GM13977 (cell line): Measurements from ENCODE around the gene CCDC63.

Experiments
- DNase-seq: peaks from one replicate; pipeline ENCODE4 v3.0.0; 2012; ENCODE audit warnings: low spot score
- CTCF ChIP-seq: IDR thresholded peaks from 2 replicates; pipeline ENCODE4 v1.5.1; 2012; ENCODE audit warnings: mild to moderate bottlenecking, control low read depth; ENCODE audit not compliant: insufficient read depth; ENCODE audit errors: extremely low read depth, missing control alignments
- in situ Hi-C: fragments of 300-500 bp; cut with MboI; formaldehyde crosslinking; loops from one replicate; pipeline ENCODE4 v1.12.0; 2022; ENCODE audit warnings: low sequenced_read_pairs, low pct_unique_long_range_greater_than_20kb, mixed read lengths, inconsistent platforms; ENCODE audit not compliant: unreplicated experiment

Gene CCDC63

DNA sequence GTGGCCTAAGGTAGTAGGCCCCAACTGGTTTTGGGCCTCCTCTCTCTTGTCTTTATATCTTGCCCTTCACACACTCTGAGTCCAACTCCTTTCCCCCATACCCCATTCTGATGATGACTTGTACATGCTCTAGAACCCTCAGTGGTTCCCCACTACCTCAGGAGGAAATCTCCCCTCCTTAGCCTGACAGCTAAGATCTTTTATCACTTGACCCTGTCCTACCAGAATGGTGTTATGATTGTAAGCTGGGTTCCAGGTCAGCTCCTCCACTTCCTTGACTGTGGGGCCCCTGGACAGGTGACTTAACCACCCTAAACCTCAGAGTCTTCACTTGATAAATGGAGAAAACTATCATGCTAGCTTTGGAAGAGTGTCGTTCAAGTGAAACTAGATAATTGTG is 83.0 kb downstream of the CCDC63 start:
- DNase-seq = no peak
- in situ Hi-C loops = no loop called here
- TF ChIP-seq CTCF = no peak

DNA sequence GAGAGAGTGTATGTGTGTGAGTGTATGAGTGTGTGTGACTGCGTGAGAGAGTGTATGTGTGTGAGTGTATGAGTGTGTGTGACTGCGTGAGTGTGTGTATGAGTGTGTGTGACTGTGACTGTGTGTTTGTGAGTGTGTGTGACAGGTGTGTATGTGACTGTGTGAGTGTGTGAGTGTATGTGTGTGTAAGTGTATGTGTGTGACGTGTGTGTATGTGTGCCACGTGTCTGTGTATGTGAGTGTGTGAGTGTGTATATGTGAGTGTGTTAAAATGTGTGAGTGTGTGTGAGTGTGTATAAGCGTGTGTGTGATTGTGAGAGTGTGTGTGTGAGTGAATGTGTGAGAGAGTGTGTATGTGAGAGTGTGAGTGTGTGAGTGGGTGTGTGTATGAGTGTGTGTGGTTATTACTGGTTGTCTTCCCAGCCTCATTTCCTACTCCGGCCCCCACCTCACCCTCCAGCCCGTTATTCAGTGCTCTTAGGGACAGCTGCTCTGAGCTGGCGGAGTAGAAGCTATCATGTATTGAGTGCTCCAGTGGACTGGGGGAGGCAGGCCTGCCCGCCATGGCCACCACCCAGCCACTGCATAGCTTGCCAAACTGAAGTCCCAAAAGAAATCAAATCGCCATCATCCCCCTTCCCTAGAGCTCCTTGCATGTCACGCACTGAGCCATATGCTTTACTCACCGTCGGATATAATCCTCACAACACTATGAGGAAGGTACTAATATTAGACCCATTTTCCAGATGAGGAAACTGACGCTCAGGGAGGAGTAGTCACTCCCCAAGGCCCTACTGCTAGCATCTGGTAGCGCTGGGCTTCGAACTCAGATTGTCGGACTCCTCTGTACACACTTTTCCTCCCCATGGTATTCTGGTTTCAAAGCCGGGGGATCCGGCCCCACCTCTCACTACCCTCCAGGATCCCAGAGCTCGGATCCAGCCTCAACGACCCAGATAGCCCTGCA is 83.8 kb downstream of the CCDC63 start:
- in situ Hi-C loops = no loop called here
- no peak for DNase-seq

DNA sequence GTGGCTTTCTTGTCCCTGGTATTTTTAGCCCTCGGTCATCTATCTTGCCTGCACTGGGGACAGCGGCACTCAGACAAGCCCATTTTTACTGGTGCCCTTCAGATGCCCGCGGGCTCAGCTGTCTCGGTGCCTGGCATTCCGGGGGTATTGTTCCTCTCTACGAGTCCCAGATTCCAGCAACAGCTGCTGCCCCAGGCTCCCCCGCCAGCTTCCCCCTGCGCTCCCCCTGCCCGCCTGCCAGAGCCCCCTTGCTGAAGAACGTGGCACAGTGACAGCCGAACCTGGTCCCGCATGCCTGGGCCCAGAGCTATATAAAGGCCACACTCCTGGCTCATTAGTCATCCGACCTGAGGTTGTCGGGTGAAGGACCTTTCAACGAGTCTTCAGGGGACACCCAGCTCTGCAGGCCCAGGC is 84.5 kb downstream of the CCDC63 start:
- in situ Hi-C loops = no loop called here
- TF ChIP-seq CTCF = no peak
- no peak for DNase-seq

More for the DNA sequence above, 83.8 kb downstream of the CCDC63 start:
- no peak for TF ChIP-seq CTCF

DNA sequence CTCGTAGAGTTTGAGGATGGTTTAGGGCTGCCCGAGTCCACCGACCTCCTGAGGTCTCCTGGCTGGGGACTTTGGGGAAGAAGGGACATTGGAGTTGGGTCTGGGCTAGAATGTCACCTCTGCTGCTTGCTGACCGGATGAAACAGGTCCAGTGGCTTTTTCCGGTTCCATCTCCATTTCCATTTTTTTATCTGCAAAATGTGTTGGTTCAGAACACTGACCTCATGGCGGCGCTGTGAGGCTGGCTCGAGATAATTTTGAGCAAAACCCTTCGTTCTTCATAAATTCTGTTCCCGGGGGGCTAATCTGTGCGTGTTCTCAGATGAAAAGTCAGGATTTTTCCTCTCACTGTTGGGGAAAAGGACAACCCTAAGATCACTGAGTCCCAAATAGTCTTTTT is 85.3 kb downstream of the CCDC63 start:
- TF ChIP-seq CTCF = peak; percentile 39
- in situ Hi-C loops = no loop called here
- DNase-seq = no peak

DNA sequence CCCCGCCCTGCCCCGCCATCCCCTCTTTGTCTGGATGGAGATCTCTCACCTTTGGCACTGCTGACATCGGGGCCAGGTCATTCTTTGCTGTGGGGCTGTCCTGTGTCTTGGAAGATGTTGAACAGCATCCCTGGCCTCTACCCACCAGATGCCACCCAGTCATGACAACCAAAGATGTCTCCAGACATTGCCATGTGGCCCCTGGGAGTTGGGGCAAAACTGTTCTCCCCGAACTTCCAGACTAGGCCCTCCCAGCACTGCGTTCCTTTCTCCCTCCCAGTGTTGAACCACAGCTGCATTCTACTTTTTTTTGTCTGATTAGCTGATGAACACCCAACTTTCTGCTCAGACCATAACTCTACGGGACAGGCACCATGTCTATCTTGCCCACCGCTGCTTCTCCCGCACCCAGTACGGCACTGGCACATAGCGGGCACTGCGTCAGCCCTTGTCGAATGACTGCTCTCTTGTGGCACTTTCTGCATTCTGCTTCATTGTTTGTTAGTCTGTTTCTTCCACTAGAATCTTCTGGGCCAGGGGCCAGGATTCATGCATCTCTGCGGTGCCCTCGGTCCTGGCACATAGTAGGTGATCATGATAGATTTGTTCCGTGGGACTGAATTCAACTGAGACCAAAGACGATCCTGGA is 86.7 kb downstream of the CCDC63 start:
- no peak for DNase-seq
- no peak for TF ChIP-seq CTCF
- in situ Hi-C loops = no loop called here

DNA sequence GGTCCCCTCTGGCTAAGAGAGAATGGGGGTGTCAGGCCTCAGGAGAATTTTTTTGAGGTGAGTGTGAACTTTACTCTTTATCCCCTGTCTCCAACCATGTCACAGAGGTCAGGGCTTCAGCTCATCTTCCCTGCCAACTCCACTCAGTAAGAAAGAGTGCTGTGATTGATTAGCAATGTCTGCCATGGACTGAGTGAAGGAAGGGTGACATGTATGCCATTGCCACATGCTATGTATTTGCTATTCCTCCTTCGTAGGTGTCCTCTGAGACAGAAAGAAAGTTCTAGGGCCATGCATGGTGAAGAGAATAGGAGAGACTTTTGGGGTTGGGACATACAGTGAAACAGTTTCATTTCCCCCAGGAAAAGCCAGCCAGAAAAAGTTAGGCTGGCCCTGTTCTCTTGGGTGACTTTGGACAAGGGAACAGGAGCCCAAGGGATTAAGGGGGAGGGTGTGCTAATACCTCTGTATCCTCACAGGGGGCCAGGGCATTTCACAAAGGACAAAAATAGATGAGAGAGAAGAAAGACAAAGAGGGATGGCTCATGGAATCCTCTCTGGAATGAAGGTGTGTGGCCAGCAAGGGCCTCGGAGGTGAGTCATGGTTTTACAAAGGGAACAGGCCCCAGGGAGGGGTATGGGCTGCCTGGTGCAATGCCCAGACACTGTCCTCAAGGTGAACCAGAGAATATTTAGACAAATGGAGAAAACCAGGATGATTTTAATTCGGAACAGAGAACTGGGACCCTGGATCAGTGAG is 87.5 kb downstream of the CCDC63 start:
- in situ Hi-C loops = no loop called here
- no peak for DNase-seq
- TF ChIP-seq CTCF = no peak
